ENCODE data around the gene NCBP2L.

NCBP2L gene

GRCh38 chrX:107818900-107819521 lies 41.5 kb downstream of the NCBP2L start:
- DNase-seq: no peak

DNA sequence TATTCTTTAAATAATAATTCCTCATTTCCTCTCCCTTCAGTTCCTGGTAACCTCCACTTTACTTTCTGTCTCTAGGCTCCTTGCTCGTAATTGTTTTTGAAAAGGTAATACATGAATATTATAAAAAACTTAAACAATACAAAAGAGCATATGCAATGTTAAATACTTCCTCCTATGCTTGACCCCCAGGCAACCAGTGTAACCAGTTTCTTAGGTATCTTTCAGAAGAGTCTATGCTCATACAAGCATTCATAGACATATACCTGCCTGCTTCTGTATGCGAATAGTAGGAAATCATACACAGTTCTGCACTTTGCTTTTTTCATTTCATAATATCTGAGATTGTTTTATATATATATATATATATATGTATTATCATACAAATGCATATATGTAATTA lies 45.5 kb downstream of the NCBP2L start:
- DNase-seq: no peak

- DNase-seq: no peak
Observed at GRCh38 chrX:107823456-107823855, 45.9 kb downstream of the NCBP2L start.

DNA sequence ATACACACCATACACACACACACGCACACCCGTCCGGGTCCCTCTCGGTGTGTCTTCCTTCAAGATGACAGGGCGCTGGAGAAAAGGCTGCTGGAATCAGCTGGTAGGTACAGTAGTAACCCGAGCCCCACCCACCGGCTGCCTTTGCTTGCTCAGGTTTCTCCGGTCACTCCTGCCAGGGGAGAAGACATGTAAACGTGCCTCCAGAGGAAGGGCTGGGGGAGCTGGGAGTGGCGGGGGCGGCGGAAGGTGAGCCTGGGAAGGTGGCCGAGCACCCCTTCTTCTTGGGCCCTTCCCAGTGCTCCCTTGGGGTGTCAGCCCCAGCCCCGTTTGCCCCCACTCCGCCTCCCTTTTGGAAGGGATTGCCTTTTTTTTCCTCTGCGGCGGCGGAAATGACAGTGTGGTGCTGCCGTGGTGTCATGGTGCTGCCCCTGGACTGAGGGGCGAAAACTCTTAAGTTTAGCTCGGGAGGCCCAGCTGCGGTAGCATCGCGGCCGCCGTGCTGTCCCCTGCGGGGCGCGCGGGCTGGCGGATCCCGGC lies 48.2 kb downstream of the NCBP2L start, which contains the start of gene MID2:
MID2 (plus strand) TSS at position 169 of the 540 bp plus-strand sequence. CDS start 561 bp downstream, outside the sequence.
- peak; percentile 59 for DNase-seq

DNA sequence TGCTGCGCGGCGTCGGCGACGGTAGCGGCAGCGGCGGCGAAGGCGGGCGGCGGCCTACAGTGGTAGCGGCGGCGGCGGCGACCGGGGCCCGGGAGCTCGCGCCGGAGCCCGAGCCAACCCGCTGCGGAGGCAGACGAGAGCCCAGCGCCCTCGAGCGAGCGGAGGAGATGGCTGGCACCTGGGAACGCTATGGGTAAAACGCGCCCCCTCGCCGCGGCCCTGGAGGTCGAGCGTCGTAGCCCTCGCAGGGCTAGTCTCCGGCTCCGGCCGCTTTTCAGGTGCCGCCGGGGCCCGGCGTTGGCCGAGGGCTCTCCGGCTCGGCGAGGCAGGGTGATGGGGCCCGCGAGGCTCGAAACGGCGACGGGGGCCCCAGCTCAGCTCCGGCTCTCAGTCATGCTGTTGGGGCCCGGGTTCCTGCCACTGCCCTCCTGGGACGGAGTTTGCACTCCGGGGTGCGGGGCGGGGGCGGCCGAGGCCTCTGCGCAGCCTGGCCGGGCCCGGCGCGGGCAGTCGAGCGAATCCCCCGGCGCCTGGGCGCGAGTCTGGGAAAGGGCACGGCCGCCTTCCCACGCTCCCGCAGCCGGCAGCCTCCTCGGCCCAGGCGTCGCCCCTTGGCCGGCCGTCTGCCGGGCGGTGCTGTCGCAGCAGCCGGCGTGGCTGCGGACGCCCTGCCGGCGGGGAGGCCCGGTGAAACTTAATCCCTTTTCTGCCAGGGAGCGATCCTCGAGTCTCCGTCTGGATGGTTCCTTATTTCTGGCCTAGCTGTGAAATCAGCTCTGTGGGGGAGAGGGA lies 48.9 kb downstream of the NCBP2L start:
- peak; percentile 33 for DNase-seq

GRCh38 chrX:107827030-107827831 lies 49.7 kb downstream of the NCBP2L start:
- no peak for DNase-seq

DNA sequence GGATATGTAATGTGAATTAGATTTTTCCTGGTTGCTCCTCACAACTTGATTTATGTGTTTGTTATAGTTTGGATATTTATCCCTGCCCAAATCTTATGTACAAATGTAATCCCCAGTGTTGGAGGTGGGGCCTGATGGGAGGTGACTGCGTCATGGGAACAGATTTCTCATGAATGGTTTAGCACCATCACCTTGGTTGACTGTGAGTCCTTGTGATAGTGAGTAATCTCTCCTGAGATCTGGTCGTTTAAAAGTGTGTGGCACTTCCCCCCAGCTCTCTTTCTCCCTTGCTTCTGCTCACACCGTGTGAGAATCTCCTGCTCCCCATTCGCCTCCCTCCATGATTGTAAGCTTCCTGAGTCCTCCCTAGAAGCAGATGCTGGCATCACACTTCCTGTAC lies 50.3 kb downstream of the NCBP2L start:
- peak; percentile 3 for DNase-seq

DNA sequence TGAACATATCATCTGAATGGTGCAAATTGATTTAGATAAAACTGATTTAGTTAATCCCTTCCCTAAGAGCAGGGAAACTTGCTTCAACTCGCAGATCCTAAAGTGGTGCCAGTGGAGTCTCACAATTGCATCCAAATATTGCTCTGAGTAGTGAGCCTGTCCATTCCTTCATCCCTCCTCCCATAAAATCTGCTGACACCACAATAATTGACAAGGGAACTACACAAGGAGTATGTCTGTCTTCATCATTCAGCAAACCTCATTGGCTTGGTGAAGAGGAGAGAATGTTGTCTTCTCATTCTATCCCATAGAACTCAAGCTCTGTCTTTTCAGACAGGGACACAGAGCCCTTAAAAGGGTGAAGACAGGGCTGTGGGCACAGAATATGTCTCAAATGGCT lies 52.3 kb downstream of the NCBP2L start:
- DNase-seq: no peak

DNA sequence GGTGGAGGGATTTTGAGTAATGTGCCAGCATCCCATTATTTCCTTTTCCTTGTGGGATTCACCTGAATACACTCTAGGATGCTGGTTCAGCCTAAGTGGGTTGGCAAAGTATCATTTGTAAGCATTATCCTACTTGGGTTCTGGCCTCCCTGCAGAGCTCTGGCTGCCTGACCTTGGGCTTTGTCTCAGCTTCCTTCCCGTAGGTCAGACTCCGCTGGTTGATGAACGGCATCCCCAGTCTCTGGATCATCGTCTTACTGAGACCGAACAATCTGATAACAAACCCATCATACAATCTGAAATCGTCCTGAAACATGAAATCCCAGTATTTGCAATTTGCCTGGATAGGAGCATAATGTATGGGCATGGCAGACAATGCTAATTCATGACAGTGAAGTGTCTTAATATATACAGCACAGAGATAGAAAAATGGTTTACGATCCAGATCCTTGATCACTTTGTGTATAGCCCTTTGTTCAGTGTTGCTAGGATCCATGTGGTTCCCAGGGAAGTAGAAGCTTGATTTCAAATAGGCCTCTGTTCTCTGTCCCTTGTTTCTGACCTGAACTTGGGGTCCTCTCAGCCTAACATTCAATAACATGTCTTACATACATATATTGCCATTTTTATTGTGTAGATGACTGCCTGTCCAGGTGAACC lies 53.7 kb downstream of the NCBP2L start:
- no peak for DNase-seq

- DNase-seq: no peak
Observed at GRCh38 chrX:107834275-107835201, 57.0 kb downstream of the NCBP2L start.

GRCh38 chrX:107836958-107837357 lies 59.4 kb downstream of the NCBP2L start:
- DNase-seq: no peak

GRCh38 chrX:107840971-107841370 lies 63.4 kb downstream of the NCBP2L start:
- DNase-seq: no peak

GRCh38 chrX:107842715-107843400 lies 65.3 kb downstream of the NCBP2L start:
- DNase-seq: no peak
